ENCODE results near the gene XPO1. TPM values are rescaled to one million over a fixed set of nuclear protein-coding genes. Genes with fewer than 3 reads are reported as not detected.
"Not testable (repeated sequence)": the region's sequence is repeated elsewhere in the genome, so short reads cannot be mapped to it uniquely, and the experiment has no call there.

Gene XPO1
- total RNA-seq, result 100 to 1,000 TPM; 208 to 226 TPM

GRCh38 chr2:61538200-61538919, at the start of gene XPO1:
Gene XPO1 (minus strand): TSS chr2:61538356. CDS start chr2:61533897, 4,459 bp downstream.
- DNase-seq (peak; percentile 99), ATAC-seq (peak; percentile 87)
- Mint-ChIP-seq H3K27me3 (ENCODE audit: low read depth) (no peaks in the 10 kb centered on the region), H3K36me3 (ENCODE audit: low read depth) (peaks cover 26% of the 10 kb centered on the region), H3K9me3 (ENCODE audit: insufficient read depth) (no peaks in the 10 kb centered on the region), H3K4me1 (ENCODE audit: low read depth) (peaks cover 22% of the 10 kb centered on the region), H3K27ac (peak within 1 kb of the TSS; percentile 94), H3K4me3 (peak within 1 kb of the TSS; percentile 89)
- ChIA-PET POLR2A (interaction anchor here (0.5 to 3.0 kb wide), 24 partner anchors 10 to 1292 kb away, joined by 3 to 22 read pairs (median 4); partner anchors contain the start of genes FAM161A, PEX13, REL and USP34), CTCF (interaction anchor here (0.8 to 1.3 kb wide), 6 partner anchors 11 to 656 kb away, joined by 3 to 6 read pairs (median 3); partner anchors contain the start of gene REL)

- H3K4me1 Mint-ChIP-seq (ENCODE audit: low read depth); H3K27ac Mint-ChIP-seq; H3K36me3 Mint-ChIP-seq (ENCODE audit: low read depth); DNase-seq; H3K4me3 Mint-ChIP-seq; H3K9me3 Mint-ChIP-seq (ENCODE audit: insufficient read depth); CTCF ChIA-PET; H3K27me3 Mint-ChIP-seq (ENCODE audit: low read depth); ATAC-seq; POLR2A ChIA-PET: not testable (repeated sequence)
These were observed 48.8 kb upstream of the XPO1 start for GRCh38 chr2:61586928-61587327.

GRCh38 chr2:61585383-61585782, 47.2 kb upstream of the XPO1 start:
- H3K4me1 Mint-ChIP-seq (ENCODE audit: low read depth), result no peaks in the 10 kb centered on the region
- H3K9me3 Mint-ChIP-seq (ENCODE audit: insufficient read depth), result no peaks in the 10 kb centered on the region
- H3K36me3 Mint-ChIP-seq (ENCODE audit: low read depth), result no peaks in the 10 kb centered on the region
- H3K27ac Mint-ChIP-seq, result no peak overlapping the region
- ChIA-PET CTCF (no interaction called here), POLR2A (no interaction called here)
- no peaks in the 10 kb centered on the region for H3K27me3 Mint-ChIP-seq (ENCODE audit: low read depth)
- DNase-seq (no peak), ATAC-seq (no peak)
- no peak overlapping the region for H3K4me3 Mint-ChIP-seq

GRCh38 chr2:61584368-61584767, 46.2 kb upstream of the XPO1 start:
- H3K4me1 Mint-ChIP-seq (ENCODE audit: low read depth); H3K36me3 Mint-ChIP-seq (ENCODE audit: low read depth); ATAC-seq; DNase-seq; H3K27me3 Mint-ChIP-seq (ENCODE audit: low read depth); H3K4me3 Mint-ChIP-seq; H3K9me3 Mint-ChIP-seq (ENCODE audit: insufficient read depth); POLR2A ChIA-PET; H3K27ac Mint-ChIP-seq: not testable (repeated sequence)
- CTCF ChIA-PET, result interaction anchor here (0.6 kb wide), 1 partner anchor 19 kb away, joined by 3 read pairs; no protein-coding TSS in a partner anchor

- Mint-ChIP-seq H3K27ac (no peak overlapping the region), H3K9me3 (ENCODE audit: insufficient read depth) (no peaks in the 10 kb centered on the region), H3K4me1 (ENCODE audit: low read depth) (no peaks in the 10 kb centered on the region), H3K36me3 (ENCODE audit: low read depth) (no peaks in the 10 kb centered on the region), H3K27me3 (ENCODE audit: low read depth) (no peaks in the 10 kb centered on the region), H3K4me3 (no peak overlapping the region)
- no peak for ATAC-seq
- no peak for DNase-seq
- ChIA-PET POLR2A (no interaction called here), CTCF (no interaction called here)
These were observed 44.0 kb upstream of the XPO1 start for GRCh38 chr2:61582165-61582564.

GRCh38 chr2:61581716-61582115, 43.6 kb upstream of the XPO1 start:
- no peaks in the 10 kb centered on the region for H3K9me3 Mint-ChIP-seq (ENCODE audit: insufficient read depth)
- H3K4me1 Mint-ChIP-seq (ENCODE audit: low read depth), result no peaks in the 10 kb centered on the region
- H3K27me3 Mint-ChIP-seq (ENCODE audit: low read depth), result no peaks in the 10 kb centered on the region
- DNase-seq (no peak), ATAC-seq (no peak)
- no peak overlapping the region for H3K27ac Mint-ChIP-seq
- ChIA-PET POLR2A (no interaction called here), CTCF (no interaction called here)
- H3K36me3 Mint-ChIP-seq (ENCODE audit: low read depth), result no peaks in the 10 kb centered on the region
- H3K4me3 Mint-ChIP-seq, result no peak overlapping the region

- ATAC-seq, result peak; percentile 42
- Mint-ChIP-seq H3K4me1 (ENCODE audit: low read depth) (peaks cover 10% of the 10 kb centered on the region), H3K27me3 (ENCODE audit: low read depth) (no peaks in the 10 kb centered on the region), H3K4me3 (peak overlapping the region; percentile 0), H3K36me3 (ENCODE audit: low read depth) (no peaks in the 10 kb centered on the region), H3K9me3 (ENCODE audit: insufficient read depth) (no peaks in the 10 kb centered on the region), H3K27ac (peak overlapping the region; percentile 67)
- CTCF ChIA-PET, result interaction anchor here (0.7 kb wide), 1 partner anchor 30 kb away, joined by 3 read pairs; no protein-coding TSS in a partner anchor
- DNase-seq, result no peak
- POLR2A ChIA-PET, result interaction anchor here (0.7 kb wide), 1 partner anchor 54 kb away, joined by 3 read pairs; no protein-coding TSS in a partner anchor
These were observed 37.3 kb upstream of the XPO1 start for GRCh38 chr2:61575447-61575859.

- DNase-seq, result no peak
- Mint-ChIP-seq H3K4me1 (ENCODE audit: low read depth) (peaks cover 1% of the 10 kb centered on the region), H3K27ac (no peak overlapping the region), H3K36me3 (ENCODE audit: low read depth) (no peaks in the 10 kb centered on the region), H3K27me3 (ENCODE audit: low read depth) (no peaks in the 10 kb centered on the region), H3K9me3 (ENCODE audit: insufficient read depth) (no peaks in the 10 kb centered on the region), H3K4me3 (no peak overlapping the region)
- CTCF ChIA-PET, result no interaction called here
- no peak for ATAC-seq
- POLR2A ChIA-PET, result no interaction called here
These were observed 28.4 kb upstream of the XPO1 start for GRCh38 chr2:61566566-61566965.

GRCh38 chr2:61562615-61563014, 24.5 kb upstream of the XPO1 start:
- Mint-ChIP-seq H3K9me3 (ENCODE audit: insufficient read depth) (no peaks in the 10 kb centered on the region), H3K36me3 (ENCODE audit: low read depth) (no peaks in the 10 kb centered on the region), H3K27me3 (ENCODE audit: low read depth) (no peaks in the 10 kb centered on the region), H3K4me1 (ENCODE audit: low read depth) (peaks cover 1% of the 10 kb centered on the region), H3K27ac (no peak overlapping the region), H3K4me3 (no peak overlapping the region)
- POLR2A ChIA-PET, result no interaction called here
- CTCF ChIA-PET, result no interaction called here
- DNase-seq (no peak), ATAC-seq (no peak)

GRCh38 chr2:61558160-61558559, 20.0 kb upstream of the XPO1 start:
- Mint-ChIP-seq H3K9me3 (ENCODE audit: insufficient read depth) (no peaks in the 10 kb centered on the region), H3K4me1 (ENCODE audit: low read depth) (no peaks in the 10 kb centered on the region), H3K4me3 (no peak overlapping the region), H3K27me3 (ENCODE audit: low read depth) (no peaks in the 10 kb centered on the region), H3K27ac (no peak overlapping the region), H3K36me3 (ENCODE audit: low read depth) (no peaks in the 10 kb centered on the region)
- CTCF ChIA-PET, result no interaction called here
- POLR2A ChIA-PET, result no interaction called here
- ATAC-seq (no peak), DNase-seq (no peak)

GRCh38 chr2:61557381-61557780, 19.2 kb upstream of the XPO1 start:
- Mint-ChIP-seq H3K4me3 (no peak overlapping the region), H3K4me1 (ENCODE audit: low read depth) (no peaks in the 10 kb centered on the region), H3K9me3 (ENCODE audit: insufficient read depth) (no peaks in the 10 kb centered on the region), H3K36me3 (ENCODE audit: low read depth) (no peaks in the 10 kb centered on the region), H3K27ac (no peak overlapping the region), H3K27me3 (ENCODE audit: low read depth) (no peaks in the 10 kb centered on the region)
- no peak for ATAC-seq
- POLR2A ChIA-PET, result interaction anchor here (0.7 kb wide), 1 partner anchor 289 kb away, joined by 3 read pairs; no protein-coding TSS in a partner anchor
- DNase-seq, result no peak
- CTCF ChIA-PET, result no interaction called here

- no peak for DNase-seq
- ATAC-seq, result no peak
- H3K27me3 Mint-ChIP-seq (ENCODE audit: low read depth), result peaks cover 6% of the 10 kb centered on the region
- H3K36me3 Mint-ChIP-seq (ENCODE audit: low read depth), result no peaks in the 10 kb centered on the region
- CTCF ChIA-PET, result no interaction called here
- H3K9me3 Mint-ChIP-seq (ENCODE audit: insufficient read depth), result no peaks in the 10 kb centered on the region
- no peak overlapping the region for H3K4me3 Mint-ChIP-seq
- H3K4me1 Mint-ChIP-seq (ENCODE audit: low read depth), result no peaks in the 10 kb centered on the region
- no peak overlapping the region for H3K27ac Mint-ChIP-seq
- POLR2A ChIA-PET, result interaction anchor here (0.9 kb wide), 1 partner anchor 17 kb away, joined by 3 read pairs; the partner anchor contains the start of gene XPO1
These were observed 16.4 kb upstream of the XPO1 start for GRCh38 chr2:61554604-61555003.
